ENCODE results near the gene BRD2. TPM values are rescaled to one million over a fixed set of nuclear protein-coding genes. Genes with fewer than 3 reads are reported as not detected.

The BRD2 gene
- total RNA-seq, 1 donor from 2014 or later, result 84.5 TPM

Other genes starting within 250 kb of the BRD2 start
- 0.31 TPM for gene HLA-DQA2, start 227.2 kb upstream of the BRD2 start, total RNA-seq
- not detected for gene HLA-DQB2, start 205.1 kb upstream of the BRD2 start, total RNA-seq
- gene HLA-DOB, start 151.6 kb upstream of the BRD2 start, total RNA-seq, result 1.4 TPM
- gene TAP2, start 129.9 kb upstream of the BRD2 start, total RNA-seq, result 6.2 TPM
- gene PSMB8, start 124.5 kb upstream of the BRD2 start, total RNA-seq, result 8.5 TPM
- gene TAP1, start 114.9 kb upstream of the BRD2 start, total RNA-seq, result 15.4 TPM
- 5.7 TPM for gene PSMB9, start 114.4 kb upstream of the BRD2 start, total RNA-seq
- gene HLA-DMB, start 27.6 kb upstream of the BRD2 start, total RNA-seq, result 6.6 TPM
- 4.3 TPM for gene HLA-DMA, start 15.5 kb upstream of the BRD2 start, total RNA-seq
- gene HLA-DOA, start 41.0 kb downstream of the BRD2 start, total RNA-seq, result 1.6 TPM
- gene HLA-DPA1, start 105.1 kb downstream of the BRD2 start, total RNA-seq, result 15.6 TPM
- 9.9 TPM for gene HLA-DPB1, start 107.4 kb downstream of the BRD2 start, total RNA-seq
- gene COL11A2, start 223.9 kb downstream of the BRD2 start, total RNA-seq, result 5.7 TPM
- 28.5 TPM for gene RXRB, start 232.1 kb downstream of the BRD2 start, total RNA-seq
- gene SLC39A7, start 232.3 kb downstream of the BRD2 start, total RNA-seq, result 70.4 TPM
- 24.7 TPM for gene HSD17B8, start 236.1 kb downstream of the BRD2 start, total RNA-seq
- 22.5 TPM for gene RING1, start 239.9 kb downstream of the BRD2 start, total RNA-seq